A549 (cell line): Measurements from ENCODE around the gene FAM124B.

ENCODE experiments used
- BHLHE40 ChIP-seq: IDR thresholded peaks from 2 replicates; pipeline ENCODE4 v1.6.1; 2012; ENCODE audit warnings: low read depth, low read length, inconsistent platforms
- CEBPB ChIP-seq, 2 experiments: fragments of >200 bp in 1 of 2; sonication (Bioruptor Twin) in 1 of 2; formaldehyde crosslinking in 1 of 2; IDR thresholded peaks; 2 replicates each; pipeline ENCODE4 v1.6.1; 2012 to 2016
- CTCF ChIP-seq: fragments of >200 bp; sonication (Bioruptor Twin); formaldehyde crosslinking; IDR thresholded peaks from 3 replicates; pipeline ENCODE4 v1.5.1; 2016
- EP300 ChIP-seq, 2 experiments: fragments of >200 bp; sonication (Bioruptor Twin); formaldehyde crosslinking; IDR thresholded peaks; 2 replicates in 1 of 2; 3 replicates in 1 of 2; pipeline ENCODE4 v1.6.1; 2016 to 2017
- NR3C1 ChIP-seq: fragments of >200 bp; sonication (Bioruptor Twin); formaldehyde crosslinking; IDR thresholded peaks from 3 replicates; pipeline ENCODE4 v1.6.1; 2017
- POLR2A ChIP-seq: IDR thresholded peaks from 2 replicates; pipeline ENCODE4 v1.6.1; 2012; ENCODE audit warnings: mild to moderate bottlenecking, low read length
- RAD21 ChIP-seq, 2 experiments: fragments of >200 bp in 1 of 2; sonication (Bioruptor Twin) in 1 of 2; formaldehyde crosslinking in 1 of 2; IDR thresholded peaks in 1 of 2; conservative IDR thresholded peaks in 1 of 2; 2 replicates in 1 of 2; 3 replicates in 1 of 2; pipeline ENCODE4 v1.6.1; 2012 to 2018; ENCODE audit warnings: inconsistent platforms in 1 of 2
- REST ChIP-seq: fragments of 200-600 bp; sonication (generic); IDR thresholded peaks from 2 replicates; pipeline ENCODE4 v1.6.1; 2016; ENCODE audit warnings: antibody characterized with exemption, mild to moderate bottlenecking, moderate library complexity
- RNF2 ChIP-seq: fragments of 200-600 bp; sonication (generic); IDR thresholded peaks from 2 replicates; pipeline ENCODE4 v1.6.1; 2016; ENCODE audit warnings: low read depth, mild to moderate bottlenecking, antibody characterized with exemption, moderate library complexity, borderline replicate concordance
- TF ChIP-seq, protein P1 (sequence below): fragments of 450-650 bp; IDR thresholded peaks from 2 replicates; pipeline ENCODE4 v1.6.1; 2014; ENCODE audit warnings: antibody characterized with exemption

DNA sequence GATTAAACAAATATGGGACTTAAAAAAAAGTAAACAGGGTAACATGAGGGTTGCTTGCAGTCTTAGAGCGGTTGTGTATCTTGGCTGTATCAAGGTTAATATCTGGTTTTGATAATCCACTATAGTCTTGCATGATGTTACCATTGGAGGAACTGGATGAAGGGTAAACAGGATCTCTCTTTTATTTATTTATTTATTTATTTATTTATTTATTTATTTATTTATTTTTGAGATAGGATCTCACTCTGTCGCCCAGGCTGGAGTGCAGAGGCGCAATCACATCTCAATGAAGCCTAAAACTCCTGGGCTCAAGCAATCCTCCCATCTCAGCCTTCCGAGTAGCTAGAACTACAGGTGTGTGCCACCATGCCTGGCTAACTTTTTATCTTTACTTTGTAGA, 42.9 kb upstream of the FAM124B start:
- TF ChIP-seq BHLHE40 (no peak), CTCF (no peak), NR3C1 (no peak), POLR2A (no peak), RAD21 (conservative IDR thresholded peaks at IDR 0.05 in 1 of 2, IDR thresholded peaks at IDR 0.05 in 1 of 2) (no peak), REST (no peak), EP300 (IDR thresholded peaks at IDR 0.05) (no peak), RNF2 (no peak), CEBPB (IDR thresholded peaks at IDR 0.05) (no peak)
- TF ChIP-seq, protein P1, sequence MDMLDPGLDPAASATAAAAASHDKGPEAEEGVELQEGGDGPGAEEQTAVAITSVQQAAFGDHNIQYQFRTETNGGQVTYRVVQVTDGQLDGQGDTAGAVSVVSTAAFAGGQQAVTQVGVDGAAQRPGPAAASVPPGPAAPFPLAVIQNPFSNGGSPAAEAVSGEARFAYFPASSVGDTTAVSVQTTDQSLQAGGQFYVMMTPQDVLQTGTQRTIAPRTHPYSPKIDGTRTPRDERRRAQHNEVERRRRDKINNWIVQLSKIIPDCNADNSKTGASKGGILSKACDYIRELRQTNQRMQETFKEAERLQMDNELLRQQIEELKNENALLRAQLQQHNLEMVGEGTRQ = no peak
